ENCODE data around the gene NDFIP1. TPM values are rescaled to one million over a fixed set of nuclear protein-coding genes. Genes with fewer than 3 reads are reported as not detected.

Gene NDFIP1
- total RNA-seq = 53.7 and 62.3 TPM in 2 replicates

GRCh38 chr5:142108432-142109330 lies at the start of gene NDFIP1:
Gene NDFIP1 (plus strand): TSS chr5:142108779. CDS start chr5:142108975, 196 bp downstream.

Other genes with a start within 250 kb of the NDFIP1 start
- 1.4 and 7.4 TPM in 2 replicates for gene PCDH1, start 230.4 kb upstream of the NDFIP1 start, total RNA-seq
- 35.0 and 75.5 TPM in 2 replicates for gene DELE1, start 184.9 kb upstream of the NDFIP1 start, total RNA-seq
- gene PCDH12, start 150.6 kb upstream of the NDFIP1 start, total RNA-seq = 0.64 and 1.3 TPM in 2 replicates
- gene RNF14, start 139.7 kb upstream of the NDFIP1 start, total RNA-seq = 33.7 and 58.6 TPM in 2 replicates
- gene GNPDA1, start 95.8 kb upstream of the NDFIP1 start, total RNA-seq = 31.3 and 52.8 TPM in 2 replicates
- 21.1 and 42.9 TPM in 2 replicates for gene SPRY4, start 216.2 kb downstream of the NDFIP1 start, total RNA-seq